Stimulated activated CD8-positive, alpha-beta memory T cell treated with anti-CD3 and anti-CD28 coated beads, Interleukin-12 subunit alpha, Interleukin-12 subunit beta, amount 100 ng/mL, for 4 hours (primary cell): ENCODE measurements around the gene CLSTN2.

Source experiments
- DNase-seq: peaks from one replicate; pipeline ENCODE4 v3.0.0-alpha.2; 2020; ENCODE audit warnings: low read depth

Gene CLSTN2

GRCh38 chr3:140378571-140379340 lies 443.8 kb downstream of the CLSTN2 start:
- no peak for DNase-seq

GRCh38 chr3:140384028-140384771 lies 449.2 kb downstream of the CLSTN2 start:
- no peak for DNase-seq

GRCh38 chr3:140384876-140385275 lies 449.9 kb downstream of the CLSTN2 start:
- DNase-seq = no peak

DNA sequence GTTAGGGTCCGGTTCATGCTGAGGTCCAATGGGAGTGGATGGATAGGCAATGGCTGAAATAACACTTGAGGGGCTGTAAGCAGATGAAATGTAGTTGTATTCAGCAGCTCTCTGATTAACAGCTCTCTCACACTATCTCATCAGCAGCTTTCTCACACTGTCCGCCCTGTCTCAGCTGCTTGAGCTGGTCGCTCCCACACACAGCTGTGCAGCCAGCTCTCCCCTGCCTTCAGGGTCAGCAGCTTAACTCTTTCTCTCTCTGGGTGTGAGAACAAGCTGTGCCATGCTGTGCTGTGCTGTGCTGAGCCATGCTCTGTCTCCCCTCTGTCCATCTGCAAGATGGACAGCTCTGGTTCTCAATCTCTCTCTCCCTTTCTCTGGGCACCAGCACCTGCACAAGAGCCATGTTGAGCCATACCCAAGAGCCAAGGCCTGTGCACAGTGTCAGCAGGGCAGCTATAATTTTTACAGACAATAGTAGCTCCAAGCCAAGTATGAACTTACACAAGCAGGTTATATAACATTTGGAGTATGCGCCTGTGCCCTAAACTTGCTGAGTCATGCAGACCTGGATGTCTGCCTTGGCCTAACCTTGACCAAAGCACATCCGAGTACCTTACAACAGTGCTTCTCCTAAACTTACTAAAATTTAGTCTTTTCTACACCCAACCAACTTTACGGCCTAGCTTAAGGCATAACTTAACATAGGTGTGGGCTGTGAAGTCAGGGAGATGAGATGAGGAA lies 451.5 kb downstream of the CLSTN2 start:
- DNase-seq = no peak

DNA sequence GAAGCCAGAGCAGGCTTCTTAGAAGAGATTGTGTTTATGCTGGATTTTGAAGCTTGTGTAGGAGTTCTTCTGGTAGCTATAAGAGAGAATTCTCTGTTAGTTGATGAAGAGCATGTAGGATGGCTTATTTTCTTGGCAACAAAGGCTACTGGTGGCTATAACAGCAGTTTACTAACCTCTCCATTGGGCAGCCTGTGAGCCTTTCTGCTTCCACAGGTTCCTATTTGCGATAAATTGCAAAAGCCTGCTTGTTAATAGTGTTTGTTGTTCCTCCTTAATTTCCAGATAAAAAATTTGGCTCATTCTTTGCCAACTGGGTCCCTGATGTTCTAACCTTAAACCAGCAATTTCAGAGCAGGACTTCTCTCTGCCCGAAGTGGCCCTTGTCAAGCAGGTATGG lies 452.3 kb downstream of the CLSTN2 start:
- DNase-seq = no peak

DNA sequence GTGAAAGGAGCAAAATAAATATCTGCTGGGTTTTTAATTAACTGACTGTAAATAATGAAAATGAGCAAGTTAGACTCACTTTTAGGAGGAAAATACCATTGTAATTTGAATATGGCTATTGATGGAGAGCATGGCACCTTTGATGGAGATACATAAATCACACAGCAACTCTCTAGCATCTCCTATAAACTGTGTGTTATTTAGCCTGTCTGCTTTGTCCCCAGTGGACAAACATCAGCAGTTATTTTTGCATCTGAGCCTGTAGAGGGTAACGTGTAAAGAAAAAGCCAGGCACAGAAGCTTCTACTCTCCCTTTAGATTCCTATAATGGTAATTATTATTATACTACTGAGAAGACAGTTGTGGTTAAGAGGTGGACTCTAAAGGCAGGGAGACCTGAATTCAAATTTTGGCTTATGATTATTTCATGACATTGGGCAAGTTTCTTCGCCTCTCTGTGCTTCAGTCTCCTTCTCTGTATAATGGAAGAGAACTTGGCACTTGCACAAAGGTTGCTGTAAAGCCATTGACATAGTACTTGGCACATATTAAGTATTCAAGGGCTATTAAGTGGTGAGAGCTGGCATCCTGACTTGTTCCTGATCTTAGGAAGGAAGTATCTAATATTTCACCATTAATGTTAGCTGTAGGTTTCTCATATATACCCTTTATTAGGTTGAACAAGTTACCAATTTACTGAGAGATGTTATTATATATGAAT lies 453.4 kb downstream of the CLSTN2 start:
- no peak for DNase-seq

GRCh38 chr3:140391061-140391460 lies 456.1 kb downstream of the CLSTN2 start:
- DNase-seq = no peak

GRCh38 chr3:140394488-140395133 lies 459.6 kb downstream of the CLSTN2 start:
- DNase-seq = no peak

- no peak for DNase-seq
Observed at GRCh38 chr3:140395134-140396075, 460.4 kb downstream of the CLSTN2 start.

- no peak for DNase-seq
Observed at GRCh38 chr3:140396110-140396509, 461.1 kb downstream of the CLSTN2 start.

DNA sequence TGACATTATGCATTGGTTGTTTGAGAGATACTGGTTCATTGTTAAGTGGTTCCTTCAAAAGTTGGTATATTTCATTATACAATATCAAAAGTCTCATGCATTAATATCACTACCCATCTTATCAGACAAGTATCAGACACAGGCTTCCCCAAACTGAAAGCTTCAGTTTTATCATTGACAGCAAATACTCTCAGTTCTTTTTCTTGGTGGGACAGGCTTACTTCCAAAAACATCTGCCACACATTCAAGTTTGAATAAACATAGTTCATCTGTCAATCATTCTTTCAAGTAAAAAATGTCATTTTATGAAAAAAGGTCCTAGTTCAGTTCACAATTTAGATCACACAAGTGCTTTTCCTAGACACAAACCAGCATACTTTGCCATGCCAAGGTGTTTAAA lies 462.9 kb downstream of the CLSTN2 start:
- no peak for DNase-seq

DNA sequence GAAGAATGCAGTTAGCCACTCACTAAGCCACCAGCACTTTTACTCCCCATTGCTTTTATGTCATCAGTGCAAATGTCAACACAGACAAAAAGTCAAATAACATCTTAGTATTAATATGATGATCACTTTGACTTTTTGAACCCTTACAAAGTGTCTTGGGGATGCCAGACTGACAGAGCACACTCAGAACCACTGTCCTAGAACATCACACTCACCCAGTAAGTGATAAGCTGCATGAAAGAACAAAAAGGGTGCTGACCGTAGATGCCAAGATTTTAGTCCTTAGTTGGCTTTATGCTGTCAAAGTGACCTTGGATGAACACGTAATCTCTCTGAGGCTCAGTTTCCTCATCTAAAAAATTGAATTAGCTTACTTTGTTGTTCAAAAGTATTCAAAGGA lies 463.4 kb downstream of the CLSTN2 start:
- DNase-seq = no peak

DNA sequence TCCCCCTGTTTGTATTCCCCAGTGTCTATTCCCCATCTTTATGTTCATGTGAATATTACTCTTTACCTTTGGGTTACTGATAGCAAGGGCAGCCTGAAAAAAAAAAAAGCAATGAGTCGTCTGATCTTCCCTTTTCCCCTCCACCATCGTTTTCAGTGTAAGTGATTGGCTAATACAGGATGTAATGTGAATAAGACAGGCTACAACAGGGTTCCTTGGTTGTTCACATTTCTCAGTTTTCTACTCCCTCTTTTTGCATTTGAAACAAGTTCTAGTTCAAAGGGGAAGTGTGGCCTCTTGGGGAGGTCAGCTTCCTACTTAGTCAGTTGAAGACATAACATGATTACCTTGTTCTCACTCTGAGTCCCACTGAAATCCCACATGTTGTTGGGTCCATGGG lies 464.9 kb downstream of the CLSTN2 start:
- no peak for DNase-seq

- no peak for DNase-seq
Observed at GRCh38 chr3:140403079-140403478, 468.1 kb downstream of the CLSTN2 start.

GRCh38 chr3:140403608-140404007 lies 468.6 kb downstream of the CLSTN2 start:
- no peak for DNase-seq

GRCh38 chr3:140406655-140407054 lies 471.7 kb downstream of the CLSTN2 start:
- DNase-seq = no peak

DNA sequence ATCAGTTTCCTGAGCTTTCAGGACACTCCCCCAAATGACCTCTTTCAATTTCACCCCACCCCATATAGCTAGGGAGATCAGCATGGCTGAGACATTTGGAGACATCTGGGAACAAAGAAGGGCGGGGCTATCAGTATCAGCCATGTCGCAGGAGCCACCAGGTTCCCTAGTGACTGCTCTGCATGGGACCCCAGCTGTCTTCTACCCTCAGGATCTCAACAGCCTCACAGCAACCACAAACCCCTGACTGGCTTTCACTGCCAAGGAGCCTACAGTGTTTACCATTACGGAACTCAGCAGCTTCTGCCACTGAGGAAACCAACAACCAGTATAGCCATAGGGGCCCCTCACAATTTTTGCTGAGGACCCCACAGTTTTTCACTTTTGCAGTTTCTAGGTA lies 473.3 kb downstream of the CLSTN2 start:
- DNase-seq = no peak

DNA sequence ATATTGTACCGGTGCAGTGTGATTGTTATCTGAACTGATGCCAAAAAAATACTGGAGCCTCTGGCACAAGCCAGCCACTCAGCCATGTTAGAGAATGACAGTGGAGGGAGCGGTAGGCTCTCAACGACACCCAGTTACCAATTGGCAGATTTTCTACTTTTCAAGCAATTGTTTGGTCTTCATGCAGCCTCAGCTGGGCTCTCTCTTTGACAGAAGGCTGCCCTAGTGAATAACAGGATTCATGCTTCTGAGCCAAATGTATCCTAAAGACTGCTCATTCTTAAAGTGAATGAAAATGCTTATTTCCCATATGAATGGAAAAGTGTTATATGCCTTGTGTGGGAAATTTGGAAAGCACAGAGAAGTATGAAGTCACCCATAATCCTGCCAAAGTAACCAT lies 481.7 kb downstream of the CLSTN2 start:
- no peak for DNase-seq

DNA sequence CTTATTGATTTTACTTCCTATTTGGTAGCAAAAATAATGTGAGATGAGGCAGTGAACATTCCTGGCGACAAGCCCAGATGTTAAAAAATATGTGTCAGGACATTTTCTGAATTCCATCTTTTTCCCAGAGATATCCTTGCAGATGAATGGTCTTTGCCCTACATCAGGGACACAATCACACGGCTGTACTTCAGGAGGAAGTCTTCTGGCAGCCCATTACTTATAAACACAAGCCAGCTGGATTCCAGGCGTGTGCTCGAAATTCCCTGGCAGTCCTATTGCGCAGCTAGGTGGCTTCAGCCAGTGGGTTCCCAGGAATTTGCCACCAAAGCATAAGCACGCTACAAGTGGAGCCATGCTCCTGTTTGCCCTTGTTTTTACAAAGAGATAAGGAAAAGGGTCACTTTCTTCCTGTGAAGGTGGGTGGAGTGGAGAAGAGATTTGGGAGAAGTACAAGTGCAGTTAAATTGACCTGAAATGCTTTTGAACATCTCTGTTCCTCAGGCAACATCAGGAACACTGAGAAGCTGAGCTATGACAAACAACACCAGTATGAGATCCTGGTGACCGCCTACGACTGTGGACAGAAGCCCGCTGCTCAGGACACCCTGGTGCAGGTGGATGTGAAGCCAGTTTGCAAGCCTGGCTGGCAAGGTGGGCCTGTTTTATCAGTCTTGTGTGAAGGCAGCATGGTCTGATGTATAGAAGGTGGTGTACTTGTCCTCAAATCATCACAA lies 485.8 kb downstream of the CLSTN2 start:
- DNase-seq = no peak

GRCh38 chr3:140421884-140422283 lies 486.9 kb downstream of the CLSTN2 start:
- DNase-seq = no peak
